ENCODE data around the gene RC3H2.
"Not testable (repeated sequence)": the region's sequence is repeated elsewhere in the genome, so short reads cannot be mapped to it uniquely, and the experiment has no call there.

The RC3H2 gene

GRCh38 chr9:122912964-122913673 lies 8.0 kb upstream of the RC3H2 start, which contains the start of gene ZBTB6:
Gene ZBTB6, minus strand, starts transcription at chr9:122913323. Its CDS starts 1,251 bp downstream, at chr9:122912072.
- peak; percentile 84 for DNase-seq

DNA sequence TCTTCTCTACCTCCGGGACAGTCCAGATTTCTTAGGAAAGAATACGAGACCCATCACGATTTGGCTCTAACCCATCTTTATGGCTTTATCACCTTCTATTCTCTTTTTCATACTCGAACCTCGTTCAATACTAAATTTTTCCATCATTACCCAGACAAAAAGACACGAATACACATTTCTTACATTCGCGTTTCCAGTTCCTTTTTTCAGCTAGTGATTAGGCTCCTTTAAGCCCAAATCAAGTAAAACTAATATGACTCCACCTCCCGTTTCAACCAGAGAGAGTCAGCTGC lies 7.5 kb upstream of the RC3H2 start:
- no peak for DNase-seq

DNA sequence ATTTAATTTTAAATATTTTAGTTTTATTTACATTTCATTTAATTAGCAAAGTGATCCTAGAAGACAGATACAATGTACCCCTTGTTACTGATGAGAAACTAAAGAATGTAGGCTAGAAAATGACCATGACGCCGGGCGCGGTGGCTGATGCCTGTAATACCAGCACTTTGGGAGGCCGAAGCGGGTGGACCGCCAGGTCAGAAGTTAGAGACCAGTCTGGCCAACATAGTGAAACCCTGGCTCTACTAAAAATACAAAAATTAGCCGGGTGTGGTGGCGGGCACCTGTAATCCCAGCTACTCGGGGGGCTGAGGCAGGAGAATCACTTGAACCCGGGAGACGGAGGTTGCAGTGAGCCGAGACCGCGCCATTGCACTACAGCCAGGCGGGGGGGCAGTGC lies 963 bp upstream of the RC3H2 start:
- DNase-seq: not testable (repeated sequence)

- no peak for DNase-seq
Observed at GRCh38 chr9:122904466-122904822, 715 bp downstream of the RC3H2 start.

GRCh38 chr9:122900791-122901190 lies 4.4 kb downstream of the RC3H2 start:
- no peak for DNase-seq

DNA sequence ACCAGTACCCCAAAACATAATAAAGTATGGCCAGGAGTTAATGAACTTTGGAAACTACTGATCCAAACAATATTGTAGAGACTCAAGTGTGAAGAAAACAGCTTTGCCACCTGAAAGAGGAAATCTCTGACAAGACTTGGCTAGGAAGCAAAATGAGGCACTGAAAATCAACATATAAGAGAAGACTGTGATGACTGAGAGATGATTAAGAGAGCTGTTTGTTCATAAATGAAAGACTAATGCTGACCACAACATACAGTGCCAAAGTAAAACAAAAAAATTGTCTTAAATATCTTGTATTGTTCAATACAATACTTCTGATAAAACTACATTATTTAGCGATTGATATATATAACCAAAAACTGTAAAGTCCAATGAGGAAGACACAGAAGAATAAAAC lies 7.2 kb downstream of the RC3H2 start:
- no peak for DNase-seq

DNA sequence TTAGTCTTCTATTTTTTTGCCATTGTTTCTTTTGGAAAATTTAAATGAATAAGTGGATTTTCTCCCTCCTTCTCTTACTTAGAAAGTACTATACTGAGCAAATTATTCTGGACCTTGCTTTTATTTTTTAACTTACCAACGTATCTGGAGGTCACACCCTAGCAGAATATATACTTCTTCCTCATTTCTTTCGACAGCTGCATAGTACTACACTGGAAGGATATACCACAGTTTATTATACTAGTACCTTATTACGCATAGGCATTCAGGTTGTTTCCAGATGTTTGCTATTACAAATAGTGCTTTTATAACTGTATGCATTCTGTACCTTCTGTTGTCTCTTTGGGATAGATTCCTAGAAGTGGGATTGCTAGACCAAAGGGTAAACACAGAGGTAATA lies 16.7 kb downstream of the RC3H2 start:
- DNase-seq: no peak

DNA sequence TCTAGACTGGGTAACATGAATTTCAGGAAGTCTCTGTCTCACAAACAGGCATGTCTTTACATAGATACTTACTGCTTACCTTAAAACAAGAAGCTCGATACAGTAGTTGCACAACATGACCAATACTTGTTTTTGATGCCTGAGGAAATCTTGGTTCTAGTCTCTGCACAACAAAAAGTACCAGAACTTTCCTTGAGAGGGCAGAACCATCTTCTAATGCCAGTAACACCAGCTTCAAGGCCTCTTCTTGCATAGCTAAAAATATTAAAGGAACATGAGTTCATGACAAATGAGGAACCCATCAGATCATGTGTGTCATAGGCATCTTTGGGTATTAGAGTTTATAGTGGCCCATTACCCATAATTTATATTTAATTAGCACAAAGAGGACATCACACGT lies 22.0 kb downstream of the RC3H2 start:
- no peak for DNase-seq

DNA sequence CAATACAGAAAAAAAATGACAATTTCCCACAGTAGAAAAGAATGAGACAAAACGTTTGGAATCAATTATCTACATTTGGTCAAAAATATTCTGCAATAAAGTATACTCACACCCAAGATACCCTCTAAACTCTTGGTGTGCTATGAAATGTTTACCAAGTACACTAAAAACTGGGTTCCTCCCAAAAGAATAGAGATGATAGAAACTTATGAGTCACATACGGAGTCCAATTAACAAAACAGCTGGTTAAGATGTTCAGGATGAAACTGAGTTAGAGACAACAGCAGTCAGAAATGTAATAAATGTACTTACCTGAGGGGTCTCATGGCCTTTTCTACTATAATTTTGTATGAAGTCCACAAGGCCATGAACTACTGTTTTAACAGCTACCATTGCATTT lies 25.7 kb downstream of the RC3H2 start:
- no peak for DNase-seq

- DNase-seq: no peak
Observed at GRCh38 chr9:122875523-122875922, 29.6 kb downstream of the RC3H2 start.

GRCh38 chr9:122867276-122867675 lies 37.9 kb downstream of the RC3H2 start:
- DNase-seq: not testable (repeated sequence)

GRCh38 chr9:122866079-122866478 lies 39.1 kb downstream of the RC3H2 start:
- DNase-seq: no peak

DNA sequence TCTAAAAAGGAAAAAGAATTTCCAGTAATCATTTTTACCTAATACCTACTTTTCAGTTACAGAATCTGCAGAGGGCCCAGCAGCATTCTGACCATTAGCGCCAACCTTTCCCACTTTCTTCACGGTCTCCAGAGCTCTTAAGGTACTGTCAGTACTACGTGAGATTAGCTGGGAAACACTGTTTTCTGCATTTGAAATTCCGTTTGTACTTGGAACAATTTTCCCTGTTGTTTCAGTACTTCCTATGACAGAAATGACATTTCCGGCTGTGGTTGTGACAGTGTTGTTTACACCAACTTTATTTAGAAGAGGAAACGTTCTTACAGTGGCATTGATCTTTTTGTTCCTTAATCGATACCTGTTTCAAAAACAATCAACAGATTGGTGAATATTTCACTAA lies 39.9 kb downstream of the RC3H2 start:
- DNase-seq: no peak

- DNase-seq: no peak
Observed at GRCh38 chr9:122863407-122863806, 41.8 kb downstream of the RC3H2 start.

GRCh38 chr9:122860319-122861142 lies 44.6 kb downstream of the RC3H2 start:
- no peak for DNase-seq

DNA sequence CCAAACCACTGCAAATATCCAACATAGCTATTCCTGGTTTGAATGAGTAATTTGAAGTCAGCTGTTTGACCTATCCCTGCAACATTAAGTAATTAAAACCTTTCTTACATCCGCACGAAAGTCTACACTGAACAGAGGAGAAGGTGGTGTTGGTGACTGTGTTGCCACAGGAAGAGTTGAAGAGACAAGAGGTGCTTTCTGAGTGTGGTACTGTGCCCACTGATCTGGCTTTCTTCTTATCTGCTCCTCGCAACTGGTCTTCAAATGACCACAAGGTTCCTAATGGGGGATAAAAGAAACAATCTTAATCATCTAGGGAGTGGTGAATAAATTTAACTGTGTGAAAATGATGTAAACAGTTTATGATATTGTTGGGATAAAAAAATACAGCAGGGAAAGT lies 47.3 kb downstream of the RC3H2 start:
- no peak for DNase-seq

- DNase-seq: not testable (repeated sequence)
Observed at GRCh38 chr9:122852085-122852786, 52.9 kb downstream of the RC3H2 start.

DNA sequence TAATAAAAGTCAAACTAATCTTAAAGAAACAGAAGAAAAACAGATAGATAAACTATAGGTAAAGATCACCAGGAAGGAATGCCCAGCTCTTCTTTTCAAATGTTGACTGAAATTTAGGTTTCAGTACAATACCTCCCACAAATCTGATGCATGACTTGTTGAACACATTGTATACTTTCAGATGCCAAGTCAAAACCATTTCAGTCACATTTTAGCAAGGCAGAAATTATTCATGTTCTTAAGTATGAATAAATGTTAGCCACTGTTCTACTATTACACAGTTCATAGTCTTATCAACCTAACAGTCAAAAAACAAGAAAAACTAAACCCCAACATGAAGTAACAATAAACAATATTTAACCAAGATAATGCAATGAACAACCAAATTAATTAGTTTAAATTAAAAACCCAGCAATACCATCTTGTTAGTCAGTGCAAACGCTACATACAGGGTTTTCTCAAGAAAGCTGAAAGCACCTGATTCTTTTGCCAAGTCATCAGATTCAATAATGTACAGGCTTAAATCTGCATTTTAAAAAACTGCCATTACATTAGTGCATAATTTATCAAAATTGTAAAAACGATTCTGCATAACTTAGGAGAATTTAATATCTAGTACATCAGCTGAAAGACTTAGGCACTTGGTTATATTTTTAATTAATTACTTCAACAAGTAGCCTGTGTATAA lies 56.8 kb downstream of the RC3H2 start:
- DNase-seq: no peak

DNA sequence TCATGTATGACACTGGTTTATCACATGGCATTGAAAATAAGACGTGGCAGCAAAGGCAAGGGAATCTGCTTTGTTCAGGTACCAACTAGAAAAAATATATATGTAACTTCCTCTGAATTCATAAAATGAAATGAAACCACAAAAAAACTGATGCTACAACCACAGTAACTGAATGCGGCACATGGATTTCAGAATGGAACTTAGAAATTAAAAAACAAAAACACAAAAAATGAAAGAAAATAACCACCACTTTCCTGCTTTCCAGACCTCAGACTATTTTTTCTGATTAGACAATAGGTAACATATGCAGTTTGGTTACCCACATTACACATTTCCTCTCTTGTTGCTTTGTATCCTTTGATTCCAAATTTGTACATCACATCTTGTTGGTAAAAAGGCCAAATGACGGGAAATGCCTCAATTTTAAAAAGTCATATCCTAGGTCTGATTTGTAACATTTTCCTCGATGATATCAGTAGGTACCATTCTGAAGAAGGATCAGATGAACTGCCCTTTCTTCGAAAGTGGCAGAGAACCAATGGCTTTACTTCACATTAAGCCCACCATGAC lies 58.7 kb downstream of the RC3H2 start:
- DNase-seq: no peak

- no peak for DNase-seq
Observed at GRCh38 chr9:122845116-122845515, 60.0 kb downstream of the RC3H2 start.

DNA sequence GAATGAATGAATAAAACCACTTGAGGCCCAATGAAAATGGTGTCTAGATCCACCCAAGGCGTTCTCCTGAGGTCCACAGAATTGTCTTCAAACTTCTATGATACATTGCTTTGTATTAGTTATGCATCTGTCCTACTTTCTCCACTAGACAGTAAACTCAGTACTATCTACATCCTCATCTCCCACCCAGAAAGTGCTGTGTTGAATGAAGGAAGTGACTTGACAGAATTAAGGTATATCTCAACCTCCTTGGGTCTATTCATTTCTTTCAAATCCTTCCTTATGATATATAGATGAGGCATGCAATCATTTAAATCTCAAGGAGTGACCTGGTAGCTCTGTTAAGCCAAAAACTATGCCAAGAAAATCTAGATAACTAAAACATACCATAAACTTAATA lies 61.0 kb downstream of the RC3H2 start:
- no peak for DNase-seq

DNA sequence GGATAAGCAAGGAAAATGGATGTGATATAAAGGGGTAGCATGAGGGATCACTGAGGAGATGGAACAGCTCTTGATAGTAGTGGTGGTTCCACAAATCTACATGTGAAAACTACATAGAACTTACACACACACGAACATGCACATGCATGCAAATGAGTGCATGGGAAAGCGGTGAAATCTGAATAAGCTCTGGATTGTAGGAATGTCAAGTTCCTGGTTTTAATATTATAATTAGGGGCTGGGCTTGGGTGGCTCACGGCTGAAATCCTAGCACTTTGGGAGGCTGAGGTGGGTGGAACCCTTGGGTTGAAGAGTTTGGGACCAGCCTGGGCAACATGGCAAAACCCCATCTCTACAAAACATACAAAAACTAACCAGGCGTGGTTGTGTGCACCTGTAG lies 63.7 kb downstream of the RC3H2 start:
- DNase-seq: no peak

DNA sequence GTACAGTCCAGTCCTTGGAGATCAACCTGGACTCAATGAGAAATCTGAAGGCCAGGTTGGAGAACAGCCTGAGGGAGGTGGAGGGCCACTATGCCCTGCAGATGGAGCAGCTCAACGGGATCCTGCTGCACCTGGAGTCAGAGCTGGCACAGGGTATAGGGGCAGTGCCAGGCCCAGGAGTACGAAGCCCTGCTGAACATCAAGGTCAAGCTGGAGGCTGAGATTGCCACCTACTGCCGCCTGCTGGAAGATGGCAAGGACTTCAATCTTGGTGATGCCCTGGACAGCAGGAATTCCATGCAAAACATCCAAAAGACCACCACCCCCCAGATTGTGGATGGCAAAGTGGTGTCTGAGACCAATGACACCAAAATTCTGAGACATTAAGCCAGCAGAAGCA lies 66.7 kb downstream of the RC3H2 start:
- DNase-seq: not testable (repeated sequence)
